GM18868 (cell line): Measurements from ENCODE around the gene PRPF19.

ENCODE experiments used
- ATAC-seq: cut with Tn5 transposase; IDR thresholded peaks from one replicate; pipeline ENCODE4 v1.9.1; 2021; ENCODE audit warnings: mild to moderate bottlenecking, moderate library complexity; ENCODE audit not compliant: unreplicated experiment

The PRPF19 gene

GRCh38 chr11:60924110-60924905 is 17.9 kb upstream of the PRPF19 start, which contains the start of gene TMEM132A:
Gene TMEM132A, plus strand, starts transcription at chr11:60924460. Its CDS starts 174 bp downstream, at chr11:60924634.
- peak; percentile 53 for ATAC-seq

- ATAC-seq, result no peak
Measured at GRCh38 chr11:60923800-60924109, 17.4 kb upstream of the PRPF19 start.

GRCh38 chr11:60923326-60923725 is 16.9 kb upstream of the PRPF19 start:
- no peak for ATAC-seq

GRCh38 chr11:60922906-60923305 is 16.5 kb upstream of the PRPF19 start:
- ATAC-seq, result no peak

GRCh38 chr11:60921777-60922335 is 15.5 kb upstream of the PRPF19 start:
- ATAC-seq, result no peak

GRCh38 chr11:60921259-60921658 is 14.9 kb upstream of the PRPF19 start:
- no peak for ATAC-seq

GRCh38 chr11:60919956-60920355 is 13.6 kb upstream of the PRPF19 start:
- ATAC-seq, result no peak

GRCh38 chr11:60919320-60919719 is 12.9 kb upstream of the PRPF19 start:
- ATAC-seq, result no peak

GRCh38 chr11:60918939-60919265 is 12.5 kb upstream of the PRPF19 start:
- ATAC-seq, result no peak

- ATAC-seq, result no peak
Measured at GRCh38 chr11:60918251-60918938, 12.0 kb upstream of the PRPF19 start.

GRCh38 chr11:60917267-60917666 is 10.9 kb upstream of the PRPF19 start:
- ATAC-seq, result no peak

- ATAC-seq, result no peak
Measured at GRCh38 chr11:60916669-60917206, 10.4 kb upstream of the PRPF19 start.

- peak; percentile 55 for ATAC-seq
Measured at GRCh38 chr11:60915248-60915914, 9.0 kb upstream of the PRPF19 start.

GRCh38 chr11:60914633-60915247 is 8.4 kb upstream of the PRPF19 start:
- no peak for ATAC-seq

- ATAC-seq, result peak; percentile 58
Measured at GRCh38 chr11:60913793-60914632, 7.6 kb upstream of the PRPF19 start, which contains the start of gene TMEM109. Gene TMEM109, plus strand, starts transcription at chr11:60914158. Its CDS starts 5,536 bp downstream, at chr11:60919694.

GRCh38 chr11:60912851-60913528 is 6.6 kb upstream of the PRPF19 start:
- ATAC-seq, result no peak

- ATAC-seq, result no peak
Measured at GRCh38 chr11:60912223-60912850, 6.0 kb upstream of the PRPF19 start.

GRCh38 chr11:60910711-60911380 is 4.5 kb upstream of the PRPF19 start:
- ATAC-seq, result no peak
